Activated naive CD8-positive, alpha-beta T cell treated with anti-CD3 and anti-CD28 coated beads, Interleukin-2, amount 10 ng/mL, durations not matched to agents 7 days and 5 days (primary cell): Measurements from ENCODE around the gene ESPL1. TPM values are rescaled to one million over a fixed set of nuclear protein-coding genes. Genes with fewer than 3 reads are reported as not detected.

Source experiments
- total RNA-seq, 2 experiments: library from RNA; stranded (reverse); gene quantifications; one replicate each; pipeline ENCODE4 v1.2.3, GENCODE V29; 2021

The ESPL1 gene
- total RNA-seq, 2 experiments from 2014 or later: 90.5 to 91.0 TPM

Other genes starting within 250 kb of the ESPL1 start
- 1 to 10 TPM; 1.9 to 3.0 TPM for gene TNS2, start 218.2 kb upstream of the ESPL1 start, total RNA-seq
- gene SPRYD3, start 188.9 kb upstream of the ESPL1 start, total RNA-seq: 10 to 100 TPM; 34.4 to 37.8 TPM
- gene IGFBP6, start 170.6 kb upstream of the ESPL1 start, total RNA-seq: 1 to 10 TPM; 2.0 to 2.3 TPM
- 10 to 100 TPM in 1 of 2 experiments, 1 to 10 TPM in 1; 9.8 to 10.4 TPM for gene SOAT2, start 164.8 kb upstream of the ESPL1 start, total RNA-seq
- 10 to 100 TPM; 53.6 to 60.2 TPM for gene ZNF740, start 87.6 kb upstream of the ESPL1 start, total RNA-seq
- gene CSAD, start 87.4 kb upstream of the ESPL1 start, total RNA-seq: 10 to 100 TPM; 28.1 to 38.3 TPM
- gene ITGB7, start 61.0 kb upstream of the ESPL1 start, total RNA-seq: 100 to 1,000 TPM; 415 to 420 TPM
- gene RARG, start 36.1 kb upstream of the ESPL1 start, total RNA-seq: 10 to 100 TPM; 38.1 to 40.3 TPM
- 100 to 1,000 TPM; 388 to 425 TPM for gene PFDN5, start 27.2 kb downstream of the ESPL1 start, total RNA-seq
- gene MYG1, start 31.4 kb downstream of the ESPL1 start, total RNA-seq: 10 to 100 TPM; 44.8 to 51.2 TPM
- gene AAAS, start 53.3 kb downstream of the ESPL1 start, total RNA-seq: 10 to 100 TPM; 65.0 to 67.0 TPM
- not detected for gene SP7, start 68.1 kb downstream of the ESPL1 start, total RNA-seq
- gene SP1, start 111.9 kb downstream of the ESPL1 start, total RNA-seq: 10 to 100 TPM; 88.7 to 96.2 TPM
- not detected for gene AMHR2, start 155.6 kb downstream of the ESPL1 start, total RNA-seq
- gene PRR13, start 173.4 kb downstream of the ESPL1 start, total RNA-seq: 100 to 1,000 TPM; 218 to 231 TPM
- 100 to 1,000 TPM; 824 to 837 TPM for gene PCBP2, start 183.8 kb downstream of the ESPL1 start, total RNA-seq
- gene MAP3K12, start 231.2 kb downstream of the ESPL1 start, total RNA-seq: 10 to 100 TPM; 24.6 to 30.0 TPM
- gene TARBP2, start 233.0 kb downstream of the ESPL1 start, total RNA-seq: 10 to 100 TPM; 32.3 to 34.9 TPM
- gene NPFF, start 239.2 kb downstream of the ESPL1 start, total RNA-seq: not detected